ENCODE measurements around the gene ANAPC13.

ANAPC13 gene

DNA sequence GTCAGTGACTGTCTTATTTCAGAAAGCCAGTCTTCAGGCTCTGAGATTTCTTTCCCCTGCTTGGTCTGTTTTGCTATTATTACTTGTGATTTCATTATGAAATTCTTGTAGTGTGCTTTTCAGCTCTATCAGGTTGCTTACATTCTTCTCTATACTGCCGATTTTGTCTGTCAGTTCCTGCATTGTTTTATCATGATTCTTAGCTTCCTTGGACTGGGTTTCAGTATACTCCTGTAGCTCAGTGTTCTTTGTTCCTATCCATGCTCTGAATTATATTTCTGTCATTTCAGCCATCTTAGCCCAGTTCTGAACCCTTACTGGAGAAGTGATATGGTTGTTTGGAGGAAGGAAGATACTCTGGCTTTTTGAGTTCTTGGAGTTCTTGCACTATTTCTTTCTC, 40.5 kb upstream of the ANAPC13 start:
- H3K4me3 ChIP-seq (ENCODE audit: low read depth, low read length) = no peak overlapping the region
- no peaks in the 10 kb centered on the region; the same call in 1 of the 2 replicates for H3K36me3 ChIP-seq
- no peak for DNase-seq
- peaks cover 2% of the 10 kb centered on the region; the same call in 1 of the 2 replicates for H3K9me3 ChIP-seq
- H3K4me1 ChIP-seq = no peaks in the 10 kb centered on the region
- TF ChIP-seq, protein P1, sequence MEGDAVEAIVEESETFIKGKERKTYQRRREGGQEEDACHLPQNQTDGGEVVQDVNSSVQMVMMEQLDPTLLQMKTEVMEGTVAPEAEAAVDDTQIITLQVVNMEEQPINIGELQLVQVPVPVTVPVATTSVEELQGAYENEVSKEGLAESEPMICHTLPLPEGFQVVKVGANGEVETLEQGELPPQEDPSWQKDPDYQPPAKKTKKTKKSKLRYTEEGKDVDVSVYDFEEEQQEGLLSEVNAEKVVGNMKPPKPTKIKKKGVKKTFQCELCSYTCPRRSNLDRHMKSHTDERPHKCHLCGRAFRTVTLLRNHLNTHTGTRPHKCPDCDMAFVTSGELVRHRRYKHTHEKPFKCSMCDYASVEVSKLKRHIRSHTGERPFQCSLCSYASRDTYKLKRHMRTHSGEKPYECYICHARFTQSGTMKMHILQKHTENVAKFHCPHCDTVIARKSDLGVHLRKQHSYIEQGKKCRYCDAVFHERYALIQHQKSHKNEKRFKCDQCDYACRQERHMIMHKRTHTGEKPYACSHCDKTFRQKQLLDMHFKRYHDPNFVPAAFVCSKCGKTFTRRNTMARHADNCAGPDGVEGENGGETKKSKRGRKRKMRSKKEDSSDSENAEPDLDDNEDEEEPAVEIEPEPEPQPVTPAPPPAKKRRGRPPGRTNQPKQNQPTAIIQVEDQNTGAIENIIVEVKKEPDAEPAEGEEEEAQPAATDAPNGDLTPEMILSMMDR (IDR thresholded peaks at IDR 0.05; ENCODE audit: low read depth, low read length) = no peak
- H3K27me3 ChIP-seq = no peaks in the 10 kb centered on the region

DNA sequence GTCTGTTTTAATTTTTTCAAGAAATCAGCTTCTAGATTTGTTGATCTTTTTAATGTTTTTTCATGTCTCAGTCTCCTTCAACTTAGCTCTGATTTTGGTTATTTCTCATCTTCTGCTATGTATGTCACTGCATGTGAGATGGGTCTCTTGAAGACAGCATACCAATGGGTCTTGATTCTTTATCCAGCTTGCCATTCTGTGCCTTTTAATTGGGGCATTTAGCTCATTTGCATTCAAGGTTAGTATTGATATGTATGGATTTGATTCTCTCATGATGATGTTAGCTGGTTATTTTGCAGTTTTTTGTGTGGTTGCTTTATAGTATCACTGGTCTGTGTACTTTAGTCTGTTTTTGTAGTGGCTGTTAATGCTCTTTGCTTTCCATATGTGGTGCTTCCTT, 39.5 kb upstream of the ANAPC13 start:
- Histone ChIP-seq H3K9me3 (peaks cover 2% of the 10 kb centered on the region; the same call in 1 of the 2 replicates), H3K4me1 (no peaks in the 10 kb centered on the region), H3K27me3 (no peaks in the 10 kb centered on the region), H3K4me3 (ENCODE audit: low read depth, low read length) (no peak overlapping the region), H3K36me3 (no peaks in the 10 kb centered on the region; the same call in 1 of the 2 replicates)
- TF ChIP-seq, protein P1 (IDR thresholded peaks at IDR 0.05; ENCODE audit: low read depth, low read length) = no peak
- no peak for DNase-seq

DNA sequence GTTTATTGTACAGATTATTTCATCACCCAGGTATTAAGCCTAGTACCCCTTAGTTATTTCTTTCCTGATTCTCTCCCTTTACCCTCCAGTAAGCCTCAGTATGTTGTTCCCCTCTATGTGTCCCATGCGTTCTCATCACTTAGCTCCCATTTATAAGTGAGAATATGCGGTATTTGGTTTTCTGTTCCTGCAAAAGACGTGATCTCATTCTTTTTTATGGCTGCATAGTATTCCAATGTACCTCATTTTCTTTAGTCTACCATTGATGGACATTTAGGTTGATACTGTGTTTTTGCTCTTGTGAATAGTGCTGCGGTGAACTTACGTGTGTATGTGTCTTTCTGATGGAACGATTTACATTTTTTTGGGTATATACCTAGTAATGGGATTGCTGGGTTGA, 36.8 kb upstream of the ANAPC13 start:
- DNase-seq = no peak

DNA sequence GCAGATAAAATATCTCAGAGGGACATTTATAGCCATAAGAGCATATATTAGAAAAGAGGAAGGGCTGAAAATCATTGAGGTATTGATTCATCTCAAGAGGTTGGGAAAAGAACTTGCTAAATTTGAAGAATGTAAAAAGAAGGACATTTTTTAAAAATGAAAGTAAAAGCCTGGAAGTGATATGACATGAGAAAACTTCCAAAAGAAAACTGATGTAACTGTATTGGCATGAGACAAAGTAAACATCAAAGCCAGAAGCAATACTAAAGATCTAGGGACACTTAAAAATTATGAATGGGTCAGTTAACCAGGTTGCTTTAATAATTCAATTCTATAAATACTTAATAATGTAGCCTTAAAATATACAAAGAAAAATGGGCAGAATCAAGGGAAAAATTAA, 32.0 kb upstream of the ANAPC13 start:
- H3K27me3 ChIP-seq = no peaks in the 10 kb centered on the region
- no peak for DNase-seq
- H3K4me3 ChIP-seq (ENCODE audit: low read depth, low read length) = no peak overlapping the region
- H3K36me3 ChIP-seq = no peaks in the 10 kb centered on the region; the same call in 1 of the 2 replicates
- no peaks in the 10 kb centered on the region for H3K4me1 ChIP-seq
- H3K9me3 ChIP-seq = 0 out of 2 replicates have a peak, but pooled peaks cover 2% of the 10 kb centered on the region
- TF ChIP-seq, protein P1 (IDR thresholded peaks at IDR 0.05; ENCODE audit: low read depth, low read length) = no peak

More for the DNA sequence above, 36.8 kb upstream of the ANAPC13 start:
- Histone ChIP-seq H3K9me3 (peaks cover 2% of the 10 kb centered on the region; the same call in 1 of the 2 replicates), H3K36me3 (no peaks in the 10 kb centered on the region; the same call in 1 of the 2 replicates), H3K27me3 (no peaks in the 10 kb centered on the region), H3K4me3 (ENCODE audit: low read depth, low read length) (no peak overlapping the region), H3K4me1 (no peaks in the 10 kb centered on the region)
- TF ChIP-seq, protein P1 (IDR thresholded peaks at IDR 0.05; ENCODE audit: low read depth, low read length) = no peak

DNA sequence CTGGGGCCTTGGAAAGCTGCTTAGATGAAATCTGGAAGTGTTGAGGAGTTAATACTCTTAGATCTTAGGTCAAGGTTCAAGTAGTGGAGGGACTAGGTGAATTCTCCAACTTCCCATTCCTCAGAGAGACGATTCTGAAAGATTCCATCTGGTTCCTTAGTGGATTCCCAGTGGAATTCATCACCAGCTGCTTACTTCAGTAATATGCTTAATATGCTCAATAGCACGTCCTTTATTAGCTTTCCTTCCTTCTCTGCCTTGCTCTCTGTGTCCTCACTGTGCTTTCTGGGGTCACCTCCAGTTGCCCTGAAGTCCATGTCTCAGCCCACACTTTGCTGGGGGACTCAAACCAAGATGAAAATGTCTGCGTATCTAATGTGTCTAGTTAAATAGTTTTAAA, 31.1 kb upstream of the ANAPC13 start:
- H3K27me3 ChIP-seq = no peaks in the 10 kb centered on the region
- no peak overlapping the region for H3K4me3 ChIP-seq (ENCODE audit: low read depth, low read length)
- H3K36me3 ChIP-seq = no peaks in the 10 kb centered on the region; the same call in 1 of the 2 replicates
- H3K4me1 ChIP-seq = no peaks in the 10 kb centered on the region
- no peak for DNase-seq
- H3K9me3 ChIP-seq = no peaks in the 10 kb centered on the region
- TF ChIP-seq, protein P1 (IDR thresholded peaks at IDR 0.05; ENCODE audit: low read depth, low read length) = no peak

DNA sequence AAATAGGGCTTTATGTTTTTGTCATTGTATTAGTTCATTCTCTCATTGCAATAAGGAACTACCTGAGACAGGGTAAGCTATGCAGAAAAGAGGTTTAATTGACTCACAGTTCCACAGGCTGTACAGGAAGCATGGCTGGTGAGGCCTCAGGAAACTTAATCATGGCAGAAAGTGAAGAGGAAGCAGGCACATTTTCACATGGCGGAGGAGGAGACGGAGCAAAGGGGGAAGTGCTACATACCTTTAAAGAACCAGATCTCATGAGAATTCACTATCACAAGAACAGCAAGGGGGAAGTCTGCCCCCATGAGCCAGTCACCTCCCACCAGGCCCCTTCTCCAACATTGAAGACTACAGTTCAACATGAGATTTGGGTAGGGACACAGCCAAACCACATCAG, 25.7 kb upstream of the ANAPC13 start:
- peaks cover 4% of the 10 kb centered on the region; the same call in 1 of the 2 replicates for H3K36me3 ChIP-seq
- TF ChIP-seq, protein P1 (IDR thresholded peaks at IDR 0.05; ENCODE audit: low read depth, low read length) = no peak

More for the DNA sequence above, 25.7 kb upstream of the ANAPC13 start:
- no peaks in the 10 kb centered on the region for H3K4me1 ChIP-seq
- DNase-seq = no peak
- no peaks in the 10 kb centered on the region for H3K27me3 ChIP-seq
- no peaks in the 10 kb centered on the region for H3K9me3 ChIP-seq
- H3K4me3 ChIP-seq (ENCODE audit: low read depth, low read length) = no peak overlapping the region
